Motor neuron (in vitro differentiated cells): ENCODE results near the gene P2RY8. TPM values are rescaled to one million over a fixed set of nuclear protein-coding genes. Genes with fewer than 3 reads are reported as not detected.
"Not testable (repeated sequence)": the region's sequence is repeated elsewhere in the genome, so short reads cannot be mapped to it uniquely, and the experiment has no call there.

Experiments used
- ATAC-seq, 8 experiments: fragments of 200-7000 bp; cut with Tn5 transposase; replicated peaks in 6 of 8; 2 replicates each; pipeline ENCODE4 v1.8.0; 2021; ENCODE audit warnings: mild to moderate bottlenecking in 8 of 8, moderate library complexity in 8 of 8
- H3K27ac ChIP-seq, 2 donors: fragments of 250-450 bp; sonication (Bioruptor Pico); 2 replicates each; pipeline ENCODE4 v1.9.0; 2021; ENCODE audit warnings: antibody characterized with exemption in 2 of 2, mild to moderate bottlenecking in 2 of 2, moderate library complexity in 1 of 2
- H3K4me1 ChIP-seq, 2 donors: fragments of 250-450 bp; sonication (Bioruptor Pico); replicated peaks in 1 of 2; 2 replicates each; pipeline ENCODE4 v1.6.1; 2021; ENCODE audit warnings: antibody characterized with exemption in 2 of 2, mild to moderate bottlenecking in 2 of 2, moderate library complexity in 1 of 2
- H3K4me3 ChIP-seq, 5 donors: fragments of 250-450 bp; sonication (Bioruptor Pico); 2 replicates each; pipeline ENCODE4 v1.9.0; 2021; ENCODE audit warnings: antibody characterized with exemption in 5 of 5, mild to moderate bottlenecking in 5 of 5, moderate library complexity in 4 of 5
- WGBS, 10 experiments: fragments of 450-650 bp; shearing (Covaris generic); methylation state at CpG; one replicate each; pipeline ENCODE4 v1.0.0; 2022; 5-methylcytosine and 5-hydroxymethylcytosine counted together
- in situ Hi-C, 9 experiments: fragments of 400-800 bp; cut with MboI; loops; one replicate each; pipeline ENCODE4 v1.15.0; 2021; ENCODE audit warnings: low sequenced_read_pairs in 9 of 9, low pct_unique_long_range_greater_than_20kb in 2 of 9; ENCODE audit not compliant: unreplicated experiment in 9 of 9
- total RNA-seq, 8 experiments: library from RNA; unstranded; fragments of 300-600 nt; gene quantifications; 2 replicates each; pipeline versions ENCODE4 v1.2.3 to v1.2.4, GENCODE V29; 2022

The P2RY8 gene
- total RNA-seq, 8 experiments from 2014 or later: 0.13 to 2.1 (median 0.22) TPM; not detected in 2

- in situ Hi-C loops: no loop called here
- H3K27ac ChIP-seq: no peak overlapping the region
- H3K4me3 ChIP-seq: no peak overlapping the region
- H3K4me1 ChIP-seq: no peaks in the 10 kb centered on the region
- no peak for ATAC-seq
- WGBS, 10 experiments: 11 to 76% (median 56%) methylated on average over 2 of the region's 2 CpGs; no CpG with 5 or more reads in 1 of the 10 experiments
These were observed 24.2 kb upstream of the P2RY8 start for GRCh38 chrX:1561164-1561563.

- no peak overlapping the region for H3K4me3 ChIP-seq
- in situ Hi-C loops: no loop called here
- 0 to 100% (median 70%) methylated on average over 1 to 11 of the region's 13 CpGs; no CpG with 5 or more reads in 3 of the 10 experiments for WGBS, 10 experiments
- no peaks in the 10 kb centered on the region for H3K4me1 ChIP-seq
- H3K27ac ChIP-seq: no peak overlapping the region
- ATAC-seq: no peak
These were observed 21.9 kb upstream of the P2RY8 start for GRCh38 chrX:1558761-1559468.

- ATAC-seq, H3K4me3 ChIP-seq, H3K27ac ChIP-seq, in situ Hi-C loops, H3K4me1 ChIP-seq: not testable (repeated sequence)
These were observed 20.5 kb upstream of the P2RY8 start for GRCh38 chrX:1557442-1557841.

GRCh38 chrX:1555370-1555769 lies 18.4 kb upstream of the P2RY8 start:
- in situ Hi-C loops: no loop called here
- H3K4me3 ChIP-seq: no peak overlapping the region
- 27 to 96% (median 78%) methylated on average over 3 to 5 of the region's 6 CpGs for WGBS, 10 experiments
- no peak overlapping the region for H3K27ac ChIP-seq
- no peaks in the 10 kb centered on the region for H3K4me1 ChIP-seq
- no peak for ATAC-seq

- Histone ChIP-seq H3K27ac (no peak overlapping the region), H3K4me1 (no peaks in the 10 kb centered on the region), H3K4me3 (no peak overlapping the region)
- ATAC-seq: no peak
- 35 to 100% (median 93%) methylated on average over 1 to 14 of the region's 19 CpGs; no CpG with 5 or more reads in 5 of the 10 experiments for WGBS, 10 experiments
- in situ Hi-C loops: no loop called here
These were observed 17.7 kb upstream of the P2RY8 start for GRCh38 chrX:1554469-1555210.

- no peak overlapping the region for H3K27ac ChIP-seq
- no peak for ATAC-seq
- in situ Hi-C loops: no loop called here
- WGBS, 10 experiments: 37 to 100% (median 76%) methylated on average over 1 to 3 of the region's 3 CpGs
- no peak overlapping the region for H3K4me3 ChIP-seq
- H3K4me1 ChIP-seq: no peaks in the 10 kb centered on the region
These were observed 15.1 kb upstream of the P2RY8 start for GRCh38 chrX:1551959-1552546.

- no peak overlapping the region for H3K27ac ChIP-seq
- no peak for ATAC-seq
- no peak overlapping the region for H3K4me3 ChIP-seq
- in situ Hi-C loops: no loop called here
- 11 to 100% (median 81%) methylated on average over 3 to 12 of the region's 18 CpGs; no CpG with 5 or more reads in 2 of the 10 experiments for WGBS, 10 experiments
- H3K4me1 ChIP-seq: no peaks in the 10 kb centered on the region
These were observed 9.8 kb upstream of the P2RY8 start for GRCh38 chrX:1546691-1547251.

GRCh38 chrX:1545776-1546408 lies 8.9 kb upstream of the P2RY8 start:
- no peak overlapping the region for H3K4me3 ChIP-seq
- 0 to 100% (median 73%) methylated on average over 1 to 2 of the region's 2 CpGs; no CpG with 5 or more reads in 3 of the 10 experiments for WGBS, 10 experiments
- in situ Hi-C loops: no loop called here
- no peaks in the 10 kb centered on the region for H3K4me1 ChIP-seq
- ATAC-seq: no peak
- no peak overlapping the region for H3K27ac ChIP-seq

GRCh38 chrX:1542994-1543725 lies 6.2 kb upstream of the P2RY8 start:
- H3K4me1 ChIP-seq: no peaks in the 10 kb centered on the region
- 63 to 100% (median 89%) methylated on average over 1 to 19 of the region's 22 CpGs for WGBS, 10 experiments
- no peak for ATAC-seq
- H3K4me3 ChIP-seq: no peak overlapping the region
- in situ Hi-C loops: no loop called here
- no peak overlapping the region for H3K27ac ChIP-seq

- ATAC-seq, H3K4me3 ChIP-seq, H3K4me1 ChIP-seq, in situ Hi-C loops, H3K27ac ChIP-seq: not testable (repeated sequence)
- whole genome bisulfite sequencing, 10 experiments: 20 to 100% (median 85%) methylated on average over 2 to 13 of the region's 14 CpGs; no CpG with 5 or more reads in 2 of the 10 experiments
These were observed 2.2 kb upstream of the P2RY8 start for GRCh38 chrX:1539146-1539545.

- WGBS, 10 experiments: 0 to 92% (median 42%) methylated on average over 1 to 4 of the region's 7 CpGs; no CpG with 5 or more reads in 5 of the 10 experiments
These were observed 718 bp upstream of the P2RY8 start for GRCh38 chrX:1537716-1538090.

GRCh38 chrX:1536712-1537030 lies 314 bp downstream of the P2RY8 start:
- H3K4me1 ChIP-seq: peaks cover 0 to 8% of the 10 kb centered on the region in 2 donors
- WGBS, 10 experiments: 43 to 92% (median 77%) methylated on average over 4 to 10 of the region's 17 CpGs; no CpG with 5 or more reads in 4 of the 10 experiments
- ATAC-seq: no peak
- in situ Hi-C loops: no loop called here
- H3K4me3 ChIP-seq: no peak overlapping the region
- H3K27ac ChIP-seq: peak overlapping the region in 1 of 2 donors; percentile 29

More at GRCh38 chrX:1537716-1538090, 718 bp upstream of the P2RY8 start:
- ATAC-seq, H3K27ac ChIP-seq, H3K4me3 ChIP-seq, in situ Hi-C loops, H3K4me1 ChIP-seq: not testable (repeated sequence)
